NCI-H2029 treated with DMSO at 0.1 percent for 48 hours (cell line): ENCODE results near the gene FHL3.

Experiments used
- DNase-seq: peaks from one replicate; lab custom pipeline; 2025; lab: John Stamatoyannopoulos, UW

FHL3 gene

GRCh38 chr1:38005195-38006007 lies at the start of gene FHL3:
Gene FHL3 (minus strand): TSS chr1:38005514. CDS start chr1:37999412, 6,102 bp downstream.
- no peak for DNase-seq

GRCh38 chr1:38053416-38054091 lies 48.2 kb upstream of the FHL3 start:
- DNase-seq = peak; percentile 94

- DNase-seq = no peak
These were observed 47.6 kb upstream of the FHL3 start for GRCh38 chr1:38052750-38053415.

GRCh38 chr1:38051079-38051543 lies 45.8 kb upstream of the FHL3 start:
- DNase-seq = no peak

- no peak for DNase-seq
These were observed 45.2 kb upstream of the FHL3 start for GRCh38 chr1:38050397-38051078.

- no peak for DNase-seq
These were observed 42.4 kb upstream of the FHL3 start for GRCh38 chr1:38047603-38048141.

- DNase-seq = peak; percentile 77
These were observed 41.7 kb upstream of the FHL3 start for GRCh38 chr1:38046884-38047602.

GRCh38 chr1:38046333-38046883 lies 41.1 kb upstream of the FHL3 start, which contains the start of gene POU3F1:
Gene POU3F1 (minus strand): TSS chr1:38046793. CDS start chr1:38046743, 50 bp downstream.
- no peak for DNase-seq

- DNase-seq = peak; percentile 56
These were observed 40.4 kb upstream of the FHL3 start for GRCh38 chr1:38045401-38046332.

- DNase-seq = no peak
These were observed 39.2 kb upstream of the FHL3 start for GRCh38 chr1:38044221-38045215.

- DNase-seq = no peak
These were observed 37.9 kb upstream of the FHL3 start for GRCh38 chr1:38043036-38043747.

- DNase-seq = no peak
These were observed 36.9 kb upstream of the FHL3 start for GRCh38 chr1:38041936-38042834.

- DNase-seq = no peak
These were observed 34.2 kb upstream of the FHL3 start for GRCh38 chr1:38039331-38040088.

- DNase-seq = no peak
These were observed 33.5 kb upstream of the FHL3 start for GRCh38 chr1:38038861-38039260.

- no peak for DNase-seq
These were observed 32.1 kb upstream of the FHL3 start for GRCh38 chr1:38037221-38037939.
